Mesendoderm (in vitro differentiated cells): ENCODE measurements around the gene OR51B6.

Experiments
- DNase-seq: peaks from one replicate; pipeline ENCODE4 v3.0.0; 2013
- H2AK5ac ChIP-seq: 2 replicates; pipeline ENCODE4 v1.6.1; 2013; ENCODE audit warnings: low read length, inconsistent platforms
- H2BK120ac ChIP-seq: 2 replicates; pipeline ENCODE4 v1.6.1; 2013; ENCODE audit warnings: low read depth, mild to moderate bottlenecking, low read length, moderate library complexity, mixed read lengths
- H2BK15ac ChIP-seq: replicated peaks from 2 replicates; pipeline ENCODE4 v1.6.1; 2013; ENCODE audit warnings: low read depth, mild to moderate bottlenecking, moderate library complexity
- H2BK5ac ChIP-seq: 2 replicates; pipeline ENCODE4 v1.6.1; 2013; ENCODE audit warnings: low read length, inconsistent platforms
- H3K18ac ChIP-seq: 2 replicates; pipeline ENCODE4 v1.6.1; 2013; ENCODE audit warnings: mild to moderate bottlenecking, low read length, mixed read lengths
- H3K23ac ChIP-seq: one replicate; pipeline ENCODE4 v1.6.1; 2013; ENCODE audit warnings: low read length
- H3K27ac ChIP-seq: 2 replicates; pipeline ENCODE4 v1.5.1; 2013; ENCODE audit warnings: low read depth, mild to moderate bottlenecking, inconsistent platforms, low read length, moderate library complexity
- H3K27me3 ChIP-seq: 2 replicates; pipeline ENCODE4 v1.6.1; 2013; ENCODE audit warnings: low read length, control low read depth, mild to moderate bottlenecking, inconsistent platforms; ENCODE audit not compliant: insufficient read depth, poor library complexity
- H3K36me3 ChIP-seq: 2 replicates; pipeline ENCODE4 v1.6.1; 2013; ENCODE audit warnings: low read length, inconsistent platforms; ENCODE audit not compliant: control insufficient read depth, insufficient read depth
- H3K4ac ChIP-seq: one replicate; pipeline ENCODE4 v1.6.1; 2013; ENCODE audit warnings: low read depth, mild to moderate bottlenecking, low read length, moderate library complexity
- H3K4me1 ChIP-seq: 2 replicates; pipeline ENCODE4 v1.6.1; 2013; ENCODE audit warnings: low read depth, low read length, inconsistent platforms; ENCODE audit not compliant: control insufficient read depth
- H3K4me2 ChIP-seq: 2 replicates; pipeline ENCODE4 v1.6.1; 2013; ENCODE audit warnings: low read length
- H3K4me3 ChIP-seq: 2 replicates; pipeline ENCODE4 v1.5.1; 2013; ENCODE audit warnings: mild to moderate bottlenecking, low read length
- H3K56ac ChIP-seq: one replicate; pipeline ENCODE4 v1.6.1; 2013; ENCODE audit warnings: low read length
- H3K79me1 ChIP-seq: 2 replicates; pipeline ENCODE4 v1.6.1; 2013; ENCODE audit warnings: low read length, inconsistent platforms
- H3K79me2 ChIP-seq: 2 replicates; pipeline ENCODE4 v1.6.1; 2013; ENCODE audit warnings: mild to moderate bottlenecking, low read length; ENCODE audit not compliant: control insufficient read depth, insufficient read depth
- H3K9ac ChIP-seq: 2 replicates; pipeline ENCODE4 v1.6.1; 2013; ENCODE audit warnings: low read length, inconsistent platforms
- H4K5ac ChIP-seq: one replicate; pipeline ENCODE4 v1.6.1; 2013; ENCODE audit warnings: low read length
- H4K8ac ChIP-seq: one replicate; pipeline ENCODE4 v1.6.1; 2013; ENCODE audit warnings: low read depth, mild to moderate bottlenecking, control low read depth, low read length, moderate library complexity
- WGBS: extraction: QIAGEN DNeasy Blood & Tissue Kit; methylation state at CpG from one replicate; pipeline ENCODE4 v1.1.7; 2013; ENCODE audit warnings: low lambda C conversion rate, missing lambda C conversion rate; ENCODE audit not compliant: insufficient coverage; ENCODE audit errors: extremely low coverage; 5-methylcytosine and 5-hydroxymethylcytosine counted together

OR51B6 gene

GRCh38 chr11:5339771-5340322 is 11.5 kb upstream of the OR51B6 start:
- Histone ChIP-seq H3K36me3 (no peaks in the 10 kb centered on the region), H3K4ac (no peak overlapping the region), H2BK5ac (no peak overlapping the region), H3K9ac (no peak overlapping the region), H3K4me1 (peaks cover 3% of the 10 kb centered on the region), H2AK5ac (no peak overlapping the region), H3K79me1 (no peaks in the 10 kb centered on the region), H3K18ac (no peak overlapping the region), H2BK15ac (no peak overlapping the region), H2BK120ac (no peak overlapping the region), H3K27me3 (no peaks in the 10 kb centered on the region), H3K27ac (no peak overlapping the region), H3K56ac (no peak overlapping the region), H3K4me3 (no peak overlapping the region), H4K8ac (no peak overlapping the region), H4K5ac (no peak overlapping the region), H3K79me2 (no peaks in the 10 kb centered on the region), H3K23ac (no peak overlapping the region), H3K4me2 (no peak overlapping the region)
- no CpG with 5 or more reads among the region's 1 CpG for WGBS
- no peak for DNase-seq

DNA sequence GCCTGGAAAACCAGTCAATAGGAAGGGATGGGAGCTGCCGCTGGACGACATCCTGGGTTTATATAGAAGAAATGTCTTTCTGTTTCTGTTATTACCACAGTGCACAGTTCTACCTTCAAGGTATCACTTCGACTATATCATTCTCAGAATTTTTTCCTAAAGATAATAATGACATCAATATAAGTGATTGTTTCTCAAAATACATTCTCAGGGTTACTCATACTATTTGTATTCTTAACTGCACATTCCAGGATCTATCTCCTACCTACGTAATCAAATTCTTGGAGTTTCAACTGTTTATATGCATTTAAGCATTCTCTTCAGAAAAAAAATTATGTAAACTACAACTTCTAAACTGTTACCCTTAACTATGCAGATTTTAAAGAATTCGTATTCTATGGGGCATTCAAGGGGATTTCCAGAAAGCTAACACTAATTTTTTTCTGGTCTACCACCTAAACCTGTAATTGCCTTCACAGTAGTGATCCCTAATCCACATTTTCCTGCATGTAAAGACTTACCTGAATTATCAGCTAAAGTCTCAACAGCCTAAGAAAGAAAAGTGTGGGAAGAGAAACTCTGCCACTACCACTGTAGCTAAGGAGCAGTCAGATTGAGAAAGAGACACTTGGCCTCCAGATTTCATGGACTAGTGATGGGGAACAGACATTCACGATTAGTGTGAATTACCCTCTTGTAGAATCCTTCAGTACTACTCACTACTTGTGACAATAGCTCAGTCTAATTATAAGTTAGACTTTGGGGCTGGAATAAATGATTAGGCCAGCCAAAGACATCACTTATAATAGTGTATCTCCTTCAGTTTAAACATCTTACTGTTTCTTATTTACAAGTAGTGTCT is 7.6 kb upstream of the OR51B6 start, which contains the start of gene OR51B5:
OR51B5 (minus strand) TSS at position 51 of the 862 bp plus-strand sequence; CDS start at position 51, 0 bp downstream.
- H2AK5ac ChIP-seq = no peak within 1 kb of the TSS
- no peak within 1 kb of the TSS for H4K8ac ChIP-seq
- H3K27ac ChIP-seq = no peak within 1 kb of the TSS
- no peaks in the 10 kb centered on the region for H3K79me2 ChIP-seq
- DNase-seq = peak; percentile 12
- H3K9ac ChIP-seq = no peak within 1 kb of the TSS
- no peak within 1 kb of the TSS for H3K56ac ChIP-seq
- no peak within 1 kb of the TSS for H3K4me2 ChIP-seq
- H3K18ac ChIP-seq = no peak within 1 kb of the TSS
- H2BK5ac ChIP-seq = no peak within 1 kb of the TSS
- no peak within 1 kb of the TSS for H2BK120ac ChIP-seq
- no CpG with 5 or more reads among the region's 6 CpGs for WGBS
- H3K27me3 ChIP-seq = no peaks in the 10 kb centered on the region
- no peak within 1 kb of the TSS for H3K23ac ChIP-seq
- H2BK15ac ChIP-seq = no peak within 1 kb of the TSS
- no peaks in the 10 kb centered on the region for H3K79me1 ChIP-seq
- H3K36me3 ChIP-seq = no peaks in the 10 kb centered on the region
- H3K4me3 ChIP-seq = no peak within 1 kb of the TSS
- H3K4me1 ChIP-seq = peaks cover 3% of the 10 kb centered on the region
- no peak within 1 kb of the TSS for H3K4ac ChIP-seq
- H4K5ac ChIP-seq = no peak within 1 kb of the TSS

- H3K4ac ChIP-seq = no peak overlapping the region
- no peak overlapping the region for H4K5ac ChIP-seq
- no peak overlapping the region for H4K8ac ChIP-seq
- H3K4me2 ChIP-seq = no peak overlapping the region
- no peak overlapping the region for H3K9ac ChIP-seq
- H2AK5ac ChIP-seq = no peak overlapping the region
- H3K79me2 ChIP-seq = no peaks in the 10 kb centered on the region
- no peak overlapping the region for H2BK15ac ChIP-seq
- H2BK120ac ChIP-seq = no peak overlapping the region
- WGBS = no CpG with 5 or more reads among the region's 3 CpGs
- no peak overlapping the region for H3K18ac ChIP-seq
- no peaks in the 10 kb centered on the region for H3K79me1 ChIP-seq
- no peak overlapping the region for H3K56ac ChIP-seq
- H3K27me3 ChIP-seq = no peaks in the 10 kb centered on the region
- H2BK5ac ChIP-seq = no peak overlapping the region
- no peak for DNase-seq
- H3K27ac ChIP-seq = no peak overlapping the region
- no peak overlapping the region for H3K4me3 ChIP-seq
- no peaks in the 10 kb centered on the region for H3K36me3 ChIP-seq
- H3K4me1 ChIP-seq = peaks cover 3% of the 10 kb centered on the region
- no peak overlapping the region for H3K23ac ChIP-seq
Observed at GRCh38 chr11:5345831-5346230, 5.5 kb upstream of the OR51B6 start.

- H3K4me3 ChIP-seq = no peak overlapping the region
Observed at GRCh38 chr11:5348551-5349194, 2.6 kb upstream of the OR51B6 start.

GRCh38 chr11:5349550-5349949 is 1.8 kb upstream of the OR51B6 start:
- H3K4me2 ChIP-seq = no peak overlapping the region
- no peak overlapping the region for H3K4me3 ChIP-seq
- H2BK120ac ChIP-seq = no peak overlapping the region
- no peak overlapping the region for H3K27ac ChIP-seq
- H3K4ac ChIP-seq = no peak overlapping the region
- no peak overlapping the region for H2BK5ac ChIP-seq
- H2AK5ac ChIP-seq = no peak overlapping the region
- H3K27me3 ChIP-seq = no peaks in the 10 kb centered on the region
- WGBS = no CpG with 5 or more reads among the region's 1 CpG
- H3K56ac ChIP-seq = no peak overlapping the region
- no peak overlapping the region for H3K23ac ChIP-seq
- DNase-seq = no peak
- no peak overlapping the region for H3K9ac ChIP-seq
- H3K36me3 ChIP-seq = no peaks in the 10 kb centered on the region
- H4K5ac ChIP-seq = no peak overlapping the region
- no peak overlapping the region for H3K18ac ChIP-seq
- no peaks in the 10 kb centered on the region for H3K79me1 ChIP-seq
- no peak overlapping the region for H4K8ac ChIP-seq
- no peak overlapping the region for H2BK15ac ChIP-seq
- no peaks in the 10 kb centered on the region for H3K79me2 ChIP-seq
- no peaks in the 10 kb centered on the region for H3K4me1 ChIP-seq

More at GRCh38 chr11:5348551-5349194, 2.6 kb upstream of the OR51B6 start:
- no peak overlapping the region for H3K27ac ChIP-seq
- H3K18ac ChIP-seq = no peak overlapping the region
- H3K9ac ChIP-seq = no peak overlapping the region
- H3K56ac ChIP-seq = no peak overlapping the region
- no peak overlapping the region for H2AK5ac ChIP-seq
- no peak overlapping the region for H2BK120ac ChIP-seq
- no peak overlapping the region for H3K4me2 ChIP-seq
- DNase-seq = no peak
- H4K5ac ChIP-seq = no peak overlapping the region
- no peak overlapping the region for H2BK5ac ChIP-seq
- no peak overlapping the region for H2BK15ac ChIP-seq
- WGBS = no CpG with 5 or more reads among the region's 3 CpGs
- H3K79me1 ChIP-seq = no peaks in the 10 kb centered on the region
- no peaks in the 10 kb centered on the region for H3K79me2 ChIP-seq
- H3K4me1 ChIP-seq = peaks cover 3% of the 10 kb centered on the region
- no peaks in the 10 kb centered on the region for H3K36me3 ChIP-seq
- H3K27me3 ChIP-seq = no peaks in the 10 kb centered on the region
- no peak overlapping the region for H3K4ac ChIP-seq
- no peak overlapping the region for H4K8ac ChIP-seq
- H3K23ac ChIP-seq = no peak overlapping the region
